ENCODE measurements around the gene LRP3.

Gene LRP3

GRCh38 chr19:33193269-33193864 is 763 bp upstream of the LRP3 start:
- H3K4me3 ChIP-seq (ENCODE audit: low read depth, low read length), result peak overlapping the region; percentile 40
- POLR2A ChIA-PET, result no interaction called here
- no peak for DNase-seq (ENCODE audit: low read depth, low spot score)
- TF ChIP-seq CTCF (IDR thresholded peaks at IDR 0.05; ENCODE audit: insufficient read depth, low read length, missing control alignments), result no peak
- CTCF ChIA-PET, result interaction anchor here (1.4 to 2.7 kb wide), 2 partner anchors 10 to 49 kb away, joined by 3 to 18 read pairs; no protein-coding TSS in a partner anchor

GRCh38 chr19:33194532-33194885 is 379 bp downstream of the LRP3 start:
- CTCF ChIA-PET, result no interaction called here
- peak overlapping the region; percentile 61 for H3K4me3 ChIP-seq (ENCODE audit: low read depth, low read length)
- POLR2A ChIA-PET, result no interaction called here
- no peak for TF ChIP-seq CTCF (IDR thresholded peaks at IDR 0.05; ENCODE audit: insufficient read depth, low read length, missing control alignments)
- DNase-seq (ENCODE audit: low read depth, low spot score), result no peak

- TF ChIP-seq CTCF (IDR thresholded peaks at IDR 0.05; ENCODE audit: insufficient read depth, low read length, missing control alignments), result no peak
- DNase-seq (ENCODE audit: low read depth, low spot score), result no peak
- peak overlapping the region; percentile 61 for H3K4me3 ChIP-seq (ENCODE audit: low read depth, low read length)
- ChIA-PET POLR2A (interaction anchor here (2.0 kb wide), 1 partner anchor 18 kb away, joined by 8 read pairs; no protein-coding TSS in a partner anchor), CTCF (interaction anchor here (1.1 to 4.9 kb wide), 3 partner anchors 9 to 17 kb away, joined by 4 to 66 read pairs (median 4); no protein-coding TSS in a partner anchor)
Observed at GRCh38 chr19:33194886-33195644, 935 bp downstream of the LRP3 start.

- no peak for TF ChIP-seq CTCF (IDR thresholded peaks at IDR 0.05; ENCODE audit: insufficient read depth, low read length, missing control alignments)
- POLR2A ChIA-PET, result interaction anchor here (2.0 kb wide), 1 partner anchor 19 kb away, joined by 8 read pairs; no protein-coding TSS in a partner anchor
- CTCF ChIA-PET, result interaction anchor here (1.1 to 4.9 kb wide), 3 partner anchors 8 to 17 kb away, joined by 4 to 66 read pairs (median 4); no protein-coding TSS in a partner anchor
- DNase-seq (ENCODE audit: low read depth, low spot score), result no peak
- peak overlapping the region; percentile 61 for H3K4me3 ChIP-seq (ENCODE audit: low read depth, low read length)
Observed at GRCh38 chr19:33195645-33196347, 1.7 kb downstream of the LRP3 start.

- CTCF ChIA-PET, result interaction anchor here (1.3 to 4.9 kb wide), 2 partner anchors 11 to 39 kb away, joined by 5 to 66 read pairs; no protein-coding TSS in a partner anchor
- DNase-seq (ENCODE audit: low read depth, low spot score), result no peak
- POLR2A ChIA-PET, result interaction anchor here (2.0 kb wide), 1 partner anchor 20 kb away, joined by 8 read pairs; no protein-coding TSS in a partner anchor
- H3K4me3 ChIP-seq (ENCODE audit: low read depth, low read length), result no peak overlapping the region
- TF ChIP-seq CTCF (IDR thresholded peaks at IDR 0.05; ENCODE audit: insufficient read depth, low read length, missing control alignments), result no peak
Observed at GRCh38 chr19:33196446-33197193, 2.5 kb downstream of the LRP3 start.

All from AG04449 (cell line).